ENCODE results near the gene ULK4. TPM values are rescaled to one million over a fixed set of nuclear protein-coding genes. Genes with fewer than 3 reads are reported as not detected.

ULK4 gene
- total and polyA plus RNA-seq, 7 donors: 2.1 to 18.6 (median 8.9) TPM

DNA sequence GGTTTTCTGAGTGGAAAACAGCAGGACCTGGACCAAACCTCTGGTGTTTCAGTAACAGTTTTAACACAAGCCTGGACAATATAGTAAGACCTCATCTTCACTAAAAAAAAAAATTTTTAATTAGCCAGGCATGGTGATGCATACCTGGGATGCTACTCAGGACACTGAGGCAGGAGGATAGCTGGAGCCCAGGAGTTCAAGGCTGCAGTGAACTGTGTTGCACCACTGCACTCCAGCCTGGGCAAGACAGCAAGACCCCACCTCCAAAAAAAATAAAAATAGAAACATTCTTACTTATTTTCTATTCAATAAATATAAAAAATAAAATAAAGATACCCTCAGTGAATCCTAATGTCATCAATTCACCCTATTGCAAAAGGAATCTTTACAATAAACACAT is 21.5 kb downstream of the ULK4 start:
- H3K4me3 ChIP-seq: no peak overlapping the region
- intact Hi-C loops (cut with DNase I): no loop called here
- no peak for DNase-seq
- no peaks in the 10 kb centered on the region for H3K9me3 ChIP-seq
- no peaks in the 10 kb centered on the region for H3K4me1 ChIP-seq
- H3K36me3 ChIP-seq: no peaks in the 10 kb centered on the region
- H3K27me3 ChIP-seq: no peaks in the 10 kb centered on the region
- TF ChIP-seq, protein P1, sequence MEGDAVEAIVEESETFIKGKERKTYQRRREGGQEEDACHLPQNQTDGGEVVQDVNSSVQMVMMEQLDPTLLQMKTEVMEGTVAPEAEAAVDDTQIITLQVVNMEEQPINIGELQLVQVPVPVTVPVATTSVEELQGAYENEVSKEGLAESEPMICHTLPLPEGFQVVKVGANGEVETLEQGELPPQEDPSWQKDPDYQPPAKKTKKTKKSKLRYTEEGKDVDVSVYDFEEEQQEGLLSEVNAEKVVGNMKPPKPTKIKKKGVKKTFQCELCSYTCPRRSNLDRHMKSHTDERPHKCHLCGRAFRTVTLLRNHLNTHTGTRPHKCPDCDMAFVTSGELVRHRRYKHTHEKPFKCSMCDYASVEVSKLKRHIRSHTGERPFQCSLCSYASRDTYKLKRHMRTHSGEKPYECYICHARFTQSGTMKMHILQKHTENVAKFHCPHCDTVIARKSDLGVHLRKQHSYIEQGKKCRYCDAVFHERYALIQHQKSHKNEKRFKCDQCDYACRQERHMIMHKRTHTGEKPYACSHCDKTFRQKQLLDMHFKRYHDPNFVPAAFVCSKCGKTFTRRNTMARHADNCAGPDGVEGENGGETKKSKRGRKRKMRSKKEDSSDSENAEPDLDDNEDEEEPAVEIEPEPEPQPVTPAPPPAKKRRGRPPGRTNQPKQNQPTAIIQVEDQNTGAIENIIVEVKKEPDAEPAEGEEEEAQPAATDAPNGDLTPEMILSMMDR (IDR thresholded peaks at IDR 0.05): no peak
- TF ChIP-seq POLR2A (IDR thresholded peaks at IDR 0.05): no peak
- no peak for TF ChIP-seq EP300 (IDR thresholded peaks at IDR 0.05)
- TF ChIP-seq POLR2AphosphoS5 (IDR thresholded peaks at IDR 0.05): no peak
- no peak overlapping the region for H3K27ac ChIP-seq

DNA sequence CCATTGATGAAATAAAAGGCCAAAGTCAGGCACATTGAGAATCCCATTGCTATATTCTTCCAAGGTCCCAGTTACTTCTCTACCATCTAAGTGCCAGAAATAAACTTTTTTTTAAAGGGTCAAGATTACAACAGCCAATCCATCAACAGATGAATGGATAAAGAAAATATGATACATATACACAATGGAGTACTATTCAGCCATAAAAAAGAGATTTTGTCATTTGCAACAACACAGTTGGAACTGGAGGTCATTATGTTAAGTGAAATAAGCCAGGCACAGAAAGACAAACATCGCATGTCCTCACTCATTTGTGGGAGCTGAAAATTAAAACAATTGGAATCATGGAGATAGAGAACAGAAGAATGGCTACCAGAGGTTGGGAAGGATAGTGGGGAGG is 25.5 kb downstream of the ULK4 start:
- no peaks in the 10 kb centered on the region for H3K9me3 ChIP-seq
- H3K4me1 ChIP-seq: peaks cover 0 to 25% (median 12%) of the 10 kb centered on the region in 4 donors
- no peaks in the 10 kb centered on the region for H3K36me3 ChIP-seq
- 97 to 99% methylated on average over 1 of the region's 1 CpG for WGBS, 2 donors
- H3K27ac ChIP-seq: no peak overlapping the region
- H3K4me3 ChIP-seq: no peak overlapping the region
- TF ChIP-seq, protein P1 (IDR thresholded peaks at IDR 0.05): no peak
- TF ChIP-seq POLR2AphosphoS5 (IDR thresholded peaks at IDR 0.05) (no peak), EP300 (IDR thresholded peaks at IDR 0.05) (no peak), POLR2A (IDR thresholded peaks at IDR 0.05) (no peak)
- no peak for DNase-seq
- intact Hi-C loops (cut with DNase I): no loop called here
- H3K27me3 ChIP-seq: no peaks in the 10 kb centered on the region

DNA sequence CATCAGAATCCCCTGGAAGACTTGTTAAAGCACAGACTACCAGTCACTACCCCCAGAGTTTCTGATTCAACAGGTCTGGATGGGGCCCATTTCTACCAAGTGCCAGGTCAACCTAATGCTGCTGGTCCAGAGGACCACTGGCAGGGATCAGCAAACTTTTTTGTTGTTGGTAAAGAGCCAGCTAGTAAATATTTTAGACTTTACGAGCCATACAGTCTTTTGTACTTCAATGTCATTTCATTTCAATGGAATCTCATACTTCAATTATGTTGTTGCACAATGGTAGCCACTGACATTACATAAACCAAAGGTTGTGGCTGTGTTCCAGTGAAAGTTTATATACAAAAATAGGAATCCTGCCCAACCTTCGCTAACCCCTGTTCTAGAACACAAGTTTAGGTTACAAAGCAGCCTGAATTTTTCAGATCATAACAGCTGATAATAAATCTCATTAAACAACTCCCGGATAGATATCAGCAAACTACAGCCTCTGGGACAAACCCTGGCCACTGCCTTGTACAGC is 28.7 kb downstream of the ULK4 start:
- no peaks in the 10 kb centered on the region for H3K36me3 ChIP-seq
- H3K4me3 ChIP-seq: no peak overlapping the region
- TF ChIP-seq POLR2AphosphoS5 (IDR thresholded peaks at IDR 0.05): peak; percentile 46 to 81 (median 66)
- no peak for TF ChIP-seq POLR2A (IDR thresholded peaks at IDR 0.05)
- TF ChIP-seq EP300 (IDR thresholded peaks at IDR 0.05): peak in 2 of 4 donors; percentile 39 to 75
- TF ChIP-seq, protein P1 (IDR thresholded peaks at IDR 0.05): no peak
- peak overlapping the region; percentile 35 to 81 (median 64) for H3K27ac ChIP-seq
- peaks cover 0 to 25% (median 12%) of the 10 kb centered on the region in 4 donors for H3K4me1 ChIP-seq
- 57 to 69% methylated on average over 3 of the region's 3 CpGs for WGBS, 2 donors
- no peak for DNase-seq
- H3K9me3 ChIP-seq: no peaks in the 10 kb centered on the region
- intact Hi-C loops (cut with DNase I): loop anchor here (2.0 kb wide), 1 partner anchor 30 kb away; the partner anchor contains the start of gene ULK4
- H3K27me3 ChIP-seq: no peaks in the 10 kb centered on the region

DNA sequence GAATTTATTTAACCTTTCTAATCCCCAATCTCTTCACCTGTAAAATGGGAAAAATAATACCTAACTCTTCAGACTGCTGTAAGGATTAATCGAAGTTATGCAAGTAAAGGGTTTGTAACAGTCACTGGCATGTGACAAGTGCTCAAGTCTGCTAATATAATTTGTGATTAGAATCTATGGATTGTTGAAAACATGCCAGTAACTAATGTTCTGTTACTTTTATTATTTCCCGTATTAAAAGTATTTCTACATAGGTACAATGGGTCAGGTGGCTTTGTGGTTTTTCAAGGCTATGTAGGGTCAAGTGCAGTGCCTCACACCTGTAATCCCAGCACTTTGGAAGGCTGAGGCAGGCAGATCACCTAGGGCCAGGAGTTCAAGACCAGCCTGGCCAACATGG is 29.4 kb downstream of the ULK4 start:
- intact Hi-C loops (cut with DNase I): loop anchor here (2.0 kb wide), 1 partner anchor 30 kb away; the partner anchor contains the start of gene ULK4
- WGBS, 2 donors: 91 to 93% methylated on average over 2 of the region's 2 CpGs
- peaks cover 0 to 25% (median 12%) of the 10 kb centered on the region in 4 donors for H3K4me1 ChIP-seq
- no peaks in the 10 kb centered on the region for H3K9me3 ChIP-seq
- peak overlapping the region; percentile 35 to 81 (median 64) for H3K27ac ChIP-seq
- DNase-seq: no peak
- no peak overlapping the region for H3K4me3 ChIP-seq
- no peaks in the 10 kb centered on the region for H3K36me3 ChIP-seq
- H3K27me3 ChIP-seq: no peaks in the 10 kb centered on the region
- no peak for TF ChIP-seq POLR2A (IDR thresholded peaks at IDR 0.05)
- TF ChIP-seq POLR2AphosphoS5 (IDR thresholded peaks at IDR 0.05): no peak
- no peak for TF ChIP-seq EP300 (IDR thresholded peaks at IDR 0.05)
- TF ChIP-seq, protein P1 (IDR thresholded peaks at IDR 0.05): no peak
